ENCODE measurements around the gene TTN. TPM values are rescaled to one million over a fixed set of nuclear protein-coding genes. Genes with fewer than 3 reads are reported as not detected.

Gene TTN
- total RNA-seq (153 TPM), polyA plus RNA-seq (1 to 10 TPM; 2.0 to 3.5 (median 2.9) TPM)

- DNase-seq (no peak), ATAC-seq (ENCODE audit: low read depth in 2 of 2) (no peak)
- H3K27me3 Mint-ChIP-seq = no peaks in the 10 kb centered on the region
- Histone ChIP-seq H3K27me3 (ENCODE audit: control insufficient read depth, insufficient read depth, low read length) (no peaks in the 10 kb centered on the region), H3K4me1 (ENCODE audit: control insufficient read depth, insufficient read depth, low read length, poor library complexity, severe bottlenecking) (no peaks in the 10 kb centered on the region), H3K27ac (ENCODE audit: insufficient read depth, low read length, poor library complexity, severe bottlenecking) (no peak within 1 kb of the TSS), H3K9me3 (ENCODE audit: control insufficient read depth in 2 of 2, low read length in 2 of 2) (no peaks in the 10 kb centered on the region), H3K36me3 (ENCODE audit: control insufficient read depth, insufficient read depth, low read length) (peaks cover 10% of the 10 kb centered on the region), H3K4me3 (ENCODE audit: low read depth, low read length) (no peak within 1 kb of the TSS)
- peak within 1 kb of the TSS in 2 of 3 donors; percentile 1 to 38 for H3K27ac Mint-ChIP-seq
- H3K4me1 Mint-ChIP-seq = peaks cover 0 to 2% (median 0%) of the 10 kb centered on the region in 4 donors
- H3K4me3 Mint-ChIP-seq = no peak within 1 kb of the TSS
- peaks cover 21% of the 10 kb centered on the region for H3K36me3 Mint-ChIP-seq
- H3K9me3 Mint-ChIP-seq = no peaks in the 10 kb centered on the region
These were observed at the start of gene TTN for GRCh38 chr2:178807227-178808008. TTN (minus strand) TSS chr2:178807423; CDS start chr2:178804642, 2,781 bp downstream.

GRCh38 chr2:178855151-178855550 is 47.9 kb upstream of the TTN start:
- Mint-ChIP-seq H3K27me3 (no peaks in the 10 kb centered on the region), H3K4me1 (no peaks in the 10 kb centered on the region), H3K36me3 (peaks cover 55% of the 10 kb centered on the region), H3K4me3 (no peak overlapping the region), H3K9me3 (no peaks in the 10 kb centered on the region), H3K27ac (no peak overlapping the region)
- ATAC-seq (ENCODE audit: low read depth in 2 of 2) (no peak), DNase-seq (no peak)
- Histone ChIP-seq H3K9me3 (ENCODE audit: control insufficient read depth in 2 of 2, low read length in 2 of 2) (no peaks in the 10 kb centered on the region), H3K27ac (ENCODE audit: insufficient read depth, low read length, poor library complexity, severe bottlenecking) (no peak overlapping the region), H3K36me3 (ENCODE audit: control insufficient read depth, insufficient read depth, low read length) (peaks cover 38% of the 10 kb centered on the region), H3K4me3 (ENCODE audit: low read depth, low read length) (no peak overlapping the region), H3K4me1 (ENCODE audit: control insufficient read depth, insufficient read depth, low read length, poor library complexity, severe bottlenecking) (no peaks in the 10 kb centered on the region), H3K27me3 (ENCODE audit: control insufficient read depth, insufficient read depth, low read length) (no peaks in the 10 kb centered on the region)

- Histone ChIP-seq H3K4me3 (ENCODE audit: low read depth, low read length) (no peak overlapping the region), H3K27ac (ENCODE audit: insufficient read depth, low read length, poor library complexity, severe bottlenecking) (no peak overlapping the region), H3K27me3 (ENCODE audit: control insufficient read depth, insufficient read depth, low read length) (no peaks in the 10 kb centered on the region), H3K9me3 (ENCODE audit: control insufficient read depth in 2 of 2, low read length in 2 of 2) (no peaks in the 10 kb centered on the region), H3K4me1 (ENCODE audit: control insufficient read depth, insufficient read depth, low read length, poor library complexity, severe bottlenecking) (no peaks in the 10 kb centered on the region), H3K36me3 (ENCODE audit: control insufficient read depth, insufficient read depth, low read length) (peaks cover 76% of the 10 kb centered on the region)
- DNase-seq (no peak), ATAC-seq (ENCODE audit: low read depth in 2 of 2) (no peak)
- Mint-ChIP-seq H3K9me3 (peaks cover 0 to 1% (median 0%) of the 10 kb centered on the region in 7 donors), H3K27me3 (no peaks in the 10 kb centered on the region), H3K4me1 (peaks cover 0 to 5% (median 0%) of the 10 kb centered on the region in 4 donors), H3K27ac (no peak overlapping the region), H3K36me3 (peaks cover 57% of the 10 kb centered on the region), H3K4me3 (no peak overlapping the region)
These were observed 41.1 kb upstream of the TTN start for GRCh38 chr2:178848335-178848734.

DNA sequence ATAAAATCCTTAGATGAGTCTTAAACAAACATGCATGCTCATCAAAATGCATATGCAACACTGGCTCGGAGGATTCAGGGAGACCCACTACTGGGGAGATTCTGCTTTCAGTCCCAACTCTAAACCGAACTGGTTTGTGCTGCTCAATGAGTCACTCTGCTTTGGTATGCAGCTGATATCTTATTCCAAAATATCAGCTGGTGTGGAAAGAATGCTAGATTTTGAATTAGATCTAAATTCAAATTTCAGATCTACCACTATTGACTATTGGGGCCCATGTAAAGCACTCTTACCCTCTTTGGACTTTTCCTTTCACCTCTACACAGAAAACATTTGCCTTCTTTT is 39.2 kb upstream of the TTN start:
- no peaks in the 10 kb centered on the region for H3K4me1 ChIP-seq (ENCODE audit: control insufficient read depth, insufficient read depth, low read length, poor library complexity, severe bottlenecking)
- Mint-ChIP-seq H3K36me3 (peaks cover 51% of the 10 kb centered on the region), H3K4me3 (no peak overlapping the region), H3K9me3 (peaks cover 0 to 1% (median 0%) of the 10 kb centered on the region in 7 donors), H3K4me1 (peaks cover 0 to 5% (median 0%) of the 10 kb centered on the region in 4 donors), H3K27ac (no peak overlapping the region), H3K27me3 (no peaks in the 10 kb centered on the region)
- ATAC-seq (ENCODE audit: low read depth in 2 of 2) (no peak), DNase-seq (no peak)
- H3K36me3 ChIP-seq (ENCODE audit: control insufficient read depth, insufficient read depth, low read length) = peaks cover 66% of the 10 kb centered on the region
- no peak overlapping the region for H3K4me3 ChIP-seq (ENCODE audit: low read depth, low read length)
- H3K27me3 ChIP-seq (ENCODE audit: control insufficient read depth, insufficient read depth, low read length) = no peaks in the 10 kb centered on the region
- no peak overlapping the region for H3K27ac ChIP-seq (ENCODE audit: insufficient read depth, low read length, poor library complexity, severe bottlenecking)
- H3K9me3 ChIP-seq (ENCODE audit: control insufficient read depth in 2 of 2, low read length in 2 of 2) = no peaks in the 10 kb centered on the region

GRCh38 chr2:178845566-178846457 is 38.6 kb upstream of the TTN start:
- Histone ChIP-seq H3K9me3 (ENCODE audit: control insufficient read depth in 2 of 2, low read length in 2 of 2) (no peaks in the 10 kb centered on the region), H3K27me3 (ENCODE audit: control insufficient read depth, insufficient read depth, low read length) (no peaks in the 10 kb centered on the region), H3K4me1 (ENCODE audit: control insufficient read depth, insufficient read depth, low read length, poor library complexity, severe bottlenecking) (no peaks in the 10 kb centered on the region), H3K36me3 (ENCODE audit: control insufficient read depth, insufficient read depth, low read length) (peaks cover 63% of the 10 kb centered on the region), H3K4me3 (ENCODE audit: low read depth, low read length) (no peak overlapping the region), H3K27ac (ENCODE audit: insufficient read depth, low read length, poor library complexity, severe bottlenecking) (no peak overlapping the region)
- Mint-ChIP-seq H3K27ac (no peak overlapping the region), H3K27me3 (no peaks in the 10 kb centered on the region), H3K4me3 (no peak overlapping the region), H3K9me3 (peaks cover 0 to 1% (median 0%) of the 10 kb centered on the region in 7 donors), H3K4me1 (peaks cover 0 to 5% (median 0%) of the 10 kb centered on the region in 4 donors), H3K36me3 (peaks cover 52% of the 10 kb centered on the region)
- no peak for DNase-seq
- no peak for ATAC-seq (ENCODE audit: low read depth in 2 of 2)

GRCh38 chr2:178844701-178845100 is 37.5 kb upstream of the TTN start:
- H3K4me3 ChIP-seq (ENCODE audit: low read depth, low read length) = no peak overlapping the region
- no peak overlapping the region for H3K27ac Mint-ChIP-seq
- DNase-seq = no peak
- no peak overlapping the region for H3K27ac ChIP-seq (ENCODE audit: insufficient read depth, low read length, poor library complexity, severe bottlenecking)
- no peaks in the 10 kb centered on the region for H3K9me3 ChIP-seq (ENCODE audit: control insufficient read depth in 2 of 2, low read length in 2 of 2)
- no peaks in the 10 kb centered on the region for H3K27me3 Mint-ChIP-seq
- H3K36me3 Mint-ChIP-seq = peaks cover 56% of the 10 kb centered on the region
- peaks cover 0 to 5% (median 0%) of the 10 kb centered on the region in 4 donors for H3K4me1 Mint-ChIP-seq
- H3K9me3 Mint-ChIP-seq = peaks cover 0 to 2% (median 0%) of the 10 kb centered on the region in 7 donors
- H3K4me3 Mint-ChIP-seq = no peak overlapping the region
- no peaks in the 10 kb centered on the region for H3K27me3 ChIP-seq (ENCODE audit: control insufficient read depth, insufficient read depth, low read length)
- no peak for ATAC-seq (ENCODE audit: low read depth in 2 of 2)
- peaks cover 55% of the 10 kb centered on the region for H3K36me3 ChIP-seq (ENCODE audit: control insufficient read depth, insufficient read depth, low read length)
- no peaks in the 10 kb centered on the region for H3K4me1 ChIP-seq (ENCODE audit: control insufficient read depth, insufficient read depth, low read length, poor library complexity, severe bottlenecking)

DNA sequence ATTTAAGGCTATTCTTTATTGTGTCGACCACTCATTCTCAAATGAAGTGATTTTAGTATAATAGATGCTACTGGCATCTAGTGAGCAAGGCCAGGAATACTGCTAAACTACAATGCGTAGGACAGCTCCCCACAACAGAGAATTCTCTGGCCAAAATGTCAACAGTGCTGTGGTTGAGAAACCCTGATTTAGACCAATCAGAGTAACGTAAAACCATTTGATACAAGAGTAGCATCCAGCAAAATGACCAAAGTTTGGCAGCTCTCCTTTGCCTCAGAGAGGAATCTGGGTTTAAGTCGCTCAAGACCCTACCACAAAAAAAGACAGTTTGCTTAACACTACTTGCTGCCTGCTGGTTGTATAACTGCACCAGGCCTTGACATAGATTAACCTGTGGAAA is 37.0 kb upstream of the TTN start:
- no peaks in the 10 kb centered on the region for H3K27me3 Mint-ChIP-seq
- peaks cover 0 to 5% (median 0%) of the 10 kb centered on the region in 4 donors for H3K4me1 Mint-ChIP-seq
- H3K9me3 ChIP-seq (ENCODE audit: control insufficient read depth in 2 of 2, low read length in 2 of 2) = no peaks in the 10 kb centered on the region
- no peaks in the 10 kb centered on the region for H3K27me3 ChIP-seq (ENCODE audit: control insufficient read depth, insufficient read depth, low read length)
- peaks cover 54% of the 10 kb centered on the region for H3K36me3 ChIP-seq (ENCODE audit: control insufficient read depth, insufficient read depth, low read length)
- ATAC-seq (ENCODE audit: low read depth in 2 of 2) (no peak), DNase-seq (no peak)
- H3K36me3 Mint-ChIP-seq = peaks cover 53% of the 10 kb centered on the region
- H3K4me3 Mint-ChIP-seq = no peak overlapping the region
- no peak overlapping the region for H3K4me3 ChIP-seq (ENCODE audit: low read depth, low read length)
- H3K27ac ChIP-seq (ENCODE audit: insufficient read depth, low read length, poor library complexity, severe bottlenecking) = no peak overlapping the region
- H3K4me1 ChIP-seq (ENCODE audit: control insufficient read depth, insufficient read depth, low read length, poor library complexity, severe bottlenecking) = no peaks in the 10 kb centered on the region
- H3K27ac Mint-ChIP-seq = no peak overlapping the region
- H3K9me3 Mint-ChIP-seq = peaks cover 0 to 3% (median 0%) of the 10 kb centered on the region in 7 donors

Data from CD4-positive, CD25-positive, alpha-beta regulatory T cell (primary cell).